ENCODE data around the gene ATG3.
"Not testable (repeated sequence)": the region's sequence is repeated elsewhere in the genome, so short reads cannot be mapped to it uniquely, and the experiment has no call there.

Gene ATG3

GRCh38 chr3:112582244-112582874, 20.6 kb upstream of the ATG3 start:
- H3K4me3 Mint-ChIP-seq = no peak overlapping the region
- no peak overlapping the region for H3K27ac Mint-ChIP-seq
- DNase-seq (ENCODE audit: low spot score) = no peak
- peaks cover 41% of the 10 kb centered on the region for H3K36me3 Mint-ChIP-seq (ENCODE audit: low read depth)
- no peaks in the 10 kb centered on the region for H3K9me3 Mint-ChIP-seq
- no peaks in the 10 kb centered on the region for H3K27me3 Mint-ChIP-seq (ENCODE audit: low read depth)
- H3K4me1 Mint-ChIP-seq (ENCODE audit: low read depth) = peaks cover 10% of the 10 kb centered on the region

- H3K4me3 Mint-ChIP-seq = no peak overlapping the region
- H3K27me3 Mint-ChIP-seq (ENCODE audit: low read depth) = no peaks in the 10 kb centered on the region
- H3K9me3 Mint-ChIP-seq = no peaks in the 10 kb centered on the region
- no peak overlapping the region for H3K27ac Mint-ChIP-seq
- peaks cover 31% of the 10 kb centered on the region for H3K36me3 Mint-ChIP-seq (ENCODE audit: low read depth)
- H3K4me1 Mint-ChIP-seq (ENCODE audit: low read depth) = peaks cover 8% of the 10 kb centered on the region
- DNase-seq (ENCODE audit: low spot score) = no peak
Measured at GRCh38 chr3:112579697-112580096, 17.9 kb upstream of the ATG3 start.

GRCh38 chr3:112579232-112579631, 17.5 kb upstream of the ATG3 start:
- Mint-ChIP-seq H3K27me3 (ENCODE audit: low read depth) (no peaks in the 10 kb centered on the region), H3K27ac (no peak overlapping the region), H3K9me3 (no peaks in the 10 kb centered on the region), H3K4me3 (no peak overlapping the region), H3K4me1 (ENCODE audit: low read depth) (peaks cover 8% of the 10 kb centered on the region), H3K36me3 (ENCODE audit: low read depth) (peaks cover 28% of the 10 kb centered on the region)
- DNase-seq (ENCODE audit: low spot score) = no peak

GRCh38 chr3:112572701-112573100, 10.9 kb upstream of the ATG3 start:
- H3K27me3 Mint-ChIP-seq (ENCODE audit: low read depth) = no peaks in the 10 kb centered on the region
- H3K4me3 Mint-ChIP-seq = no peak overlapping the region
- peaks cover 31% of the 10 kb centered on the region for H3K36me3 Mint-ChIP-seq (ENCODE audit: low read depth)
- H3K4me1 Mint-ChIP-seq (ENCODE audit: low read depth) = peaks cover 4% of the 10 kb centered on the region
- H3K27ac Mint-ChIP-seq = no peak overlapping the region
- H3K9me3 Mint-ChIP-seq = no peaks in the 10 kb centered on the region
- no peak for DNase-seq (ENCODE audit: low spot score)

GRCh38 chr3:112569265-112569664, 7.5 kb upstream of the ATG3 start:
- DNase-seq (ENCODE audit: low spot score) = no peak
- H3K27me3 Mint-ChIP-seq (ENCODE audit: low read depth) = no peaks in the 10 kb centered on the region
- H3K27ac Mint-ChIP-seq = no peak overlapping the region
- peaks cover 11% of the 10 kb centered on the region for H3K4me1 Mint-ChIP-seq (ENCODE audit: low read depth)
- H3K4me3 Mint-ChIP-seq = no peak overlapping the region
- H3K9me3 Mint-ChIP-seq = no peaks in the 10 kb centered on the region
- H3K36me3 Mint-ChIP-seq (ENCODE audit: low read depth) = peaks cover 36% of the 10 kb centered on the region

- no peaks in the 10 kb centered on the region for H3K9me3 Mint-ChIP-seq
- peaks cover 35% of the 10 kb centered on the region for H3K36me3 Mint-ChIP-seq (ENCODE audit: low read depth)
- H3K4me3 Mint-ChIP-seq = no peak overlapping the region
- H3K4me1 Mint-ChIP-seq (ENCODE audit: low read depth) = peaks cover 17% of the 10 kb centered on the region
- no peak overlapping the region for H3K27ac Mint-ChIP-seq
- DNase-seq (ENCODE audit: low spot score) = no peak
- no peaks in the 10 kb centered on the region for H3K27me3 Mint-ChIP-seq (ENCODE audit: low read depth)
Measured at GRCh38 chr3:112568642-112569041, 6.9 kb upstream of the ATG3 start.

GRCh38 chr3:112564940-112565305, 3.2 kb upstream of the ATG3 start:
- no peaks in the 10 kb centered on the region for H3K9me3 Mint-ChIP-seq
- H3K27ac Mint-ChIP-seq = no peak overlapping the region
- no peak overlapping the region for H3K4me3 Mint-ChIP-seq
- H3K36me3 Mint-ChIP-seq (ENCODE audit: low read depth) = peaks cover 22% of the 10 kb centered on the region
- no peak for DNase-seq (ENCODE audit: low spot score)
- H3K27me3 Mint-ChIP-seq (ENCODE audit: low read depth) = no peaks in the 10 kb centered on the region
- peaks cover 32% of the 10 kb centered on the region for H3K4me1 Mint-ChIP-seq (ENCODE audit: low read depth)

GRCh38 chr3:112564247-112564939, 2.6 kb upstream of the ATG3 start:
- Mint-ChIP-seq H3K4me3 (peak overlapping the region; percentile 10), H3K4me1 (ENCODE audit: low read depth) (peaks cover 36% of the 10 kb centered on the region), H3K36me3 (ENCODE audit: low read depth) (peaks cover 21% of the 10 kb centered on the region)
- not testable (repeated sequence) for H3K27me3 Mint-ChIP-seq (ENCODE audit: low read depth); H3K9me3 Mint-ChIP-seq; H3K27ac Mint-ChIP-seq; DNase-seq (ENCODE audit: low spot score)

- DNase-seq (ENCODE audit: low spot score) = no peak
- Mint-ChIP-seq H3K9me3 (no peaks in the 10 kb centered on the region), H3K27ac (peak overlapping the region; percentile 99), H3K4me3 (peak overlapping the region; percentile 93), H3K4me1 (ENCODE audit: low read depth) (peaks cover 40% of the 10 kb centered on the region), H3K27me3 (ENCODE audit: low read depth) (no peaks in the 10 kb centered on the region), H3K36me3 (ENCODE audit: low read depth) (peaks cover 29% of the 10 kb centered on the region)
Measured at GRCh38 chr3:112561484-112561733, 353 bp downstream of the ATG3 start.

- H3K9me3 Mint-ChIP-seq = no peaks in the 10 kb centered on the region
- peak overlapping the region; percentile 99 for H3K27ac Mint-ChIP-seq
- H3K27me3 Mint-ChIP-seq (ENCODE audit: low read depth) = no peaks in the 10 kb centered on the region
- DNase-seq (ENCODE audit: low spot score) = peak; percentile 77
- H3K4me3 Mint-ChIP-seq = peak overlapping the region; percentile 93
- peaks cover 26% of the 10 kb centered on the region for H3K36me3 Mint-ChIP-seq (ENCODE audit: low read depth)
- H3K4me1 Mint-ChIP-seq (ENCODE audit: low read depth) = peaks cover 37% of the 10 kb centered on the region
Measured at GRCh38 chr3:112560721-112561483, 860 bp downstream of the ATG3 start.

GRCh38 chr3:112560307-112560706, 1.5 kb downstream of the ATG3 start:
- H3K4me1 Mint-ChIP-seq (ENCODE audit: low read depth) = peaks cover 43% of the 10 kb centered on the region
- no peaks in the 10 kb centered on the region for H3K27me3 Mint-ChIP-seq (ENCODE audit: low read depth)
- peak overlapping the region; percentile 93 for H3K4me3 Mint-ChIP-seq
- H3K9me3 Mint-ChIP-seq = no peaks in the 10 kb centered on the region
- H3K36me3 Mint-ChIP-seq (ENCODE audit: low read depth) = peaks cover 32% of the 10 kb centered on the region
- H3K27ac Mint-ChIP-seq = peak overlapping the region; percentile 99
- no peak for DNase-seq (ENCODE audit: low spot score)

GRCh38 chr3:112557976-112558375, 3.8 kb downstream of the ATG3 start:
- peaks cover 2% of the 10 kb centered on the region for H3K9me3 Mint-ChIP-seq
- H3K27ac Mint-ChIP-seq = no peak overlapping the region
- H3K36me3 Mint-ChIP-seq (ENCODE audit: low read depth) = peaks cover 40% of the 10 kb centered on the region
- H3K4me1 Mint-ChIP-seq (ENCODE audit: low read depth) = peaks cover 43% of the 10 kb centered on the region
- H3K4me3 Mint-ChIP-seq = no peak overlapping the region
- no peaks in the 10 kb centered on the region for H3K27me3 Mint-ChIP-seq (ENCODE audit: low read depth)
- DNase-seq (ENCODE audit: low spot score) = no peak

GRCh38 chr3:112555535-112556170, 6.1 kb downstream of the ATG3 start:
- Mint-ChIP-seq H3K4me1 (ENCODE audit: low read depth) (peaks cover 43% of the 10 kb centered on the region), H3K36me3 (ENCODE audit: low read depth) (peaks cover 54% of the 10 kb centered on the region), H3K27ac (peak overlapping the region; percentile 47), H3K4me3 (peak overlapping the region; percentile 19), H3K9me3 (peaks cover 10% of the 10 kb centered on the region), H3K27me3 (ENCODE audit: low read depth) (no peaks in the 10 kb centered on the region)
- DNase-seq (ENCODE audit: low spot score) = no peak

- no peak for DNase-seq (ENCODE audit: low spot score)
- H3K4me3 Mint-ChIP-seq = no peak overlapping the region
- H3K4me1 Mint-ChIP-seq (ENCODE audit: low read depth) = peaks cover 21% of the 10 kb centered on the region
- no peaks in the 10 kb centered on the region for H3K27me3 Mint-ChIP-seq (ENCODE audit: low read depth)
- peaks cover 10% of the 10 kb centered on the region for H3K9me3 Mint-ChIP-seq
- H3K36me3 Mint-ChIP-seq (ENCODE audit: low read depth) = peaks cover 51% of the 10 kb centered on the region
- no peak overlapping the region for H3K27ac Mint-ChIP-seq
Measured at GRCh38 chr3:112550859-112551258, 10.9 kb downstream of the ATG3 start.
